Activated CD4-positive, alpha-beta T cell treated with anti-CD3 and anti-CD28 coated beads for 36 hours (primary cell): Measurements from ENCODE around the gene KMT5C. TPM values are rescaled to one million over a fixed set of nuclear protein-coding genes. Genes with fewer than 3 reads are reported as not detected.

Experiments
- ATAC-seq: fragments of 200-7000 bp; cut with Tn5 transposase; one replicate; pipeline ENCODE4 v1.10.0; 2021; ENCODE audit warnings: mild to moderate bottlenecking, moderate library complexity
- CTCF ChIA-PET: fragments of 350-600 bp; sonication (Branson Sonifier 250); formaldehyde crosslinking; loops from one replicate; lab custom pipeline; 2021; ENCODE audit warnings: antibody characterized with exemption; lab: Charles Lee
- POLR2A ChIA-PET: fragments of 350-600 bp; sonication (Branson Sonifier 250); formaldehyde crosslinking; loops from one replicate; lab custom pipeline; 2021; ENCODE audit warnings: antibody characterized with exemption, inconsistent platforms; lab: Charles Lee
- DNase-seq: peaks from one replicate; pipeline ENCODE4 v3.0.0-alpha.2; 2020
- H3K27ac Mint-ChIP-seq: one replicate; pipeline ENCODE4 v1.8.0; 2021; ENCODE audit warnings: mixed read lengths
- H3K27me3 Mint-ChIP-seq: one replicate; pipeline ENCODE4 v1.8.0; 2021; ENCODE audit warnings: mixed read lengths
- H3K36me3 Mint-ChIP-seq: one replicate; pipeline ENCODE4 v1.8.0; 2021; ENCODE audit warnings: low read depth, mixed read lengths
- H3K4me1 Mint-ChIP-seq: one replicate; pipeline ENCODE4 v1.8.0; 2021; ENCODE audit warnings: mixed read lengths
- H3K4me3 Mint-ChIP-seq: one replicate; pipeline ENCODE4 v1.8.0; 2021; ENCODE audit warnings: mild to moderate bottlenecking, moderate library complexity, mixed read lengths
- H3K9me3 Mint-ChIP-seq: one replicate; pipeline ENCODE4 v1.8.0; 2021; ENCODE audit warnings: low read depth, mixed read lengths
- intact Hi-C, 2 experiments: fragments of 100-400 bp; cut with DNase I in 1 of 2; cut with micrococcal nuclease in 1 of 2; formaldehyde crosslinking; loops; one replicate each; pipeline versions ENCODE4 v1.14.2 to v1.15.1; 2022 to 2024; cut with DNase I, micrococcal nuclease
- total RNA-seq, 2 experiments: library from RNA; stranded (reverse); gene quantifications; one replicate each; pipeline ENCODE4 v1.2.3, GENCODE V29; 2021

KMT5C gene
- total RNA-seq, 2 experiments from 2014 or later = 27.5 to 32.3 TPM

DNA sequence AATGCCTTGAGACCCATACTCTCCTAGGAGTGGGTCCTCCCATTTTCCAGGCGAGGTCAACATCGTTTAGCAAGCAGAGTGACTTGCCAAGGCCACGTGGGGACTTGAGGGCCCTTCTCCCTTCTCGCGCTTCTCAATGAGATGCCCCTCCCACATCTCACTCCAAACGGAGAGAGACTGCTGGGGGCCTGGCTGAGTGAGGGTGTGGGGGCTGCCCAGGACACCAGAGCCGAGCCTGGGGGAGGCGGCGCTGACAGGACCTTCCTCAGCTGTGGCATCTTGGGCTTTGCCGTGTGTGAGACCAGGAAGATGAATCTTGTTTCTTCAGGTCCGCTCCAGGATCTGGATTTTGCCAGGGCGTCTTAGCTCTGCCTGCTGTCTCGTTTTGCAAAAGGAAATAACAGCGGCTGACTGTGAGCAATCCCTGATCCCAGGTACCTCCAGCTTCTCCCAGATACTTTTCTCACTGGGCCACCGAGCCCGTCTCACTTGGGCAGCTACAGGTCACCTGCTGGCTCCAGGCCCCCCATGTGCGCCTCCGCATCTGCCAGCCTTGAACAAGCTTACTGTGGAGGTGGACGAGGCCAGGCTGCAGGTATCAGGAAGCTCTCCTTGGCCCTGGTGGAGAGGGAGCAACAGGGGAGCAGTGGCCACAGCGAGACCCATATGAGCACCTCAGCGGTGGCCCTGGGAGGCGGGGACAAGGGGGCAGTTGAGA lies 8.8 kb downstream of the KMT5C start:
- ChIA-PET CTCF (interaction anchor here (0.7 to 0.8 kb wide), 3 partner anchors 13 to 111 kb away, joined by 3 to 4 read pairs (median 4); no protein-coding TSS in a partner anchor), POLR2A (interaction anchor here (1.5 kb wide), 1 partner anchor 9 kb away, joined by 3 read pairs; the partner anchor contains the start of gene KMT5C)
- Mint-ChIP-seq H3K36me3 (peaks cover 3% of the 10 kb centered on the region), H3K27ac (no peak overlapping the region), H3K27me3 (peaks cover 25% of the 10 kb centered on the region), H3K4me3 (no peak overlapping the region), H3K9me3 (no peaks in the 10 kb centered on the region), H3K4me1 (peaks cover 9% of the 10 kb centered on the region)
- ATAC-seq = no peak
- intact Hi-C loops = no loop called here
- no peak for DNase-seq

DNA sequence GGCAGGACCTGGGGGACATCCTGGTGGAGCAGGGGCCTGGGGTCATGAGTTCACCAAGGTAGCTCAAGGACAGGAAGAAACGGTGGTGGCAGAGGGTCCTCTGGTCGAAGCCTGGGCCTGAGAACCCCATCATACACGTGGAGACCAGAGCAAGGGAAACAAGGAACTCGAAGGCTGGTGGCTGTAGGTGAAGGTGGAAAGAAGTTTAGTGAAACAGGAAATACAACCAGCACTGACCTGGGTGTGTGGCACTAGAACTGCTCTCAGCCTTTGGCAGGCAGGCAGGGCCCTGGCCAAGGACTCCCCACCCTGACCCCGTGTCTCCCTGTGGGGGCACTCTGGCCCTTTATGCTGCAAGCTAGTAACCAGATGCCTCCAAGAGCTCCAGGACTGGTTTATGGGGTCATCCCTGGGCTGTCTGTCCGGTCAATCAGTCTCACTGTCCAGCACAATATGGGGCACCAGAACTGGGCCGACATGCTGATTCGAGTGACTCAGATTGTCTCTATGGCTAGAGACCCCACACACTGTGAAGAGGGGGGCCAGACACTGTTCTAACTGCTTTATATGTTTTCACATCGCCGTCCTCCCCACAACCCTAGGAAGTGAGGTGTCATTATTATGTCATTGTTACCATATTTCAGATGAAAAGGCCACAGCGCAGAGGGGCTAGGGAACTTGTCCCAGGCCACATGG lies 11.1 kb downstream of the KMT5C start:
- DNase-seq (no peak), ATAC-seq (no peak)
- H3K4me1 Mint-ChIP-seq = peaks cover 13% of the 10 kb centered on the region
- H3K27me3 Mint-ChIP-seq = peaks cover 34% of the 10 kb centered on the region
- H3K4me3 Mint-ChIP-seq = no peak overlapping the region
- H3K36me3 Mint-ChIP-seq = no peaks in the 10 kb centered on the region
- ChIA-PET CTCF (interaction anchor here (0.6 to 0.7 kb wide), 3 partner anchors 138 to 172 kb away, joined by 3 read pairs; no protein-coding TSS in a partner anchor), POLR2A (interaction anchor here (0.9 kb wide), 1 partner anchor 11 kb away, joined by 4 read pairs; the partner anchor contains the start of gene KMT5C)
- no peak overlapping the region for H3K27ac Mint-ChIP-seq
- intact Hi-C loops = loop anchor here in 1 of 2 experiments (5.0 kb wide), 1 partner anchor 92 kb away; the partner anchor contains the start of gene SHISA7
- H3K9me3 Mint-ChIP-seq = no peaks in the 10 kb centered on the region

DNA sequence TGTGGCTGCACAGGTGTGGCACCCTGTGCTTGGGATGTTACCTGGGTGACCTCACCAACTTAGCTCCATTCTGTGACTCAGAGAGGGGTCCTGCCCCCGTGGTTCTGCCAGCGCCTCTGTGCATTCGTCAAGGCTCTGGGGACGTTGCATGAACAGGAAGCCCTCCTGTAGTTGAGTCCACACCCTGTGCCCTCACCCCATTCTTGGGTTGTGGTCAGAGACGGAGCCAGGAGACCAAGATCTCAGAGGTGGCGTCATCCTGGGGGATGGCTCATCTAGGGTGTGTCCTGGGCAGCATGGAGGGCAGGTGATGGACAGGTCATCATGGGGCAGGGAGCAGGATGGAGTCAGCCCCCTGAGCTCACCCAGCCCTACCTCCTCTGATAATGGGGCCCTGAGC lies 12.4 kb downstream of the KMT5C start:
- Mint-ChIP-seq H3K27ac (no peak overlapping the region), H3K4me1 (peaks cover 13% of the 10 kb centered on the region), H3K9me3 (no peaks in the 10 kb centered on the region), H3K27me3 (peaks cover 37% of the 10 kb centered on the region), H3K4me3 (no peak overlapping the region), H3K36me3 (no peaks in the 10 kb centered on the region)
- DNase-seq (no peak), ATAC-seq (no peak)
- ChIA-PET POLR2A (interaction anchor here (1.0 kb wide), 2 partner anchors 12 to 55 kb away, joined by 3 read pairs; partner anchors contain the start of gene KMT5C), CTCF (interaction anchor here (0.6 kb wide), 1 partner anchor 50 kb away, joined by 3 read pairs; no protein-coding TSS in a partner anchor)
- intact Hi-C loops = loop anchor here in 1 of 2 experiments (5.0 kb wide), 1 partner anchor 90 kb away; the partner anchor contains the start of gene SHISA7

DNA sequence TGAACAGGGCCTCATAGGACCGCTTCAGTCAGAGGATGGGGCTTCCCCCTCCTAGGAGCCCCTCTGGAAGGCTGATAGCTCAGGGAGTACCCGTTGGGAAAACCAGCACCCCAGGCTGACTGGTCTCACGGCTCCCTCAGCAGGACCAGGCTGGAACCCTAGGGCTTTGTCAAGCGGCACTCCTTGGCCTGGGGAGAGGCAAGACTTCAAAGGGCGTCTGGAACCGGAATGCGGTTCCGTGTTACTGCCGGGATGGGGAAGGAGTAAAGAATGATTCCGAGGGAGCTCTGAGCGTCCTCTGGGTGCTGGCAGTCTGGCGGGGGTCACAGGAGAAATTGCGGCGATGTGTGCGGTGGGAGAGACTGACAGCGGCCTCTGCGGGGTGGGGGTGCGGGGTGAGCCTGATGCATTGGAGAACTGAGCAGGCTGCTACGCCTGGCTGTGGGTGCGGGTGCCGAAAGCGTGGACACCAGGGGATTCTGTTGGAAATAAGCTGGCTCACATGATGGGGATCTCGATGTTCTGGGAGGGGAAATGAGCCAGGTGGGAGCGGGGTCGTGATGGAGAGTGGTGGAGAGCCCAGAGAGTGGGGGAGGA lies 13.0 kb downstream of the KMT5C start:
- H3K4me3 Mint-ChIP-seq = peak overlapping the region; percentile 63
- H3K9me3 Mint-ChIP-seq = no peaks in the 10 kb centered on the region
- intact Hi-C loops = loop anchor here in 1 of 2 experiments (5.0 kb wide), 1 partner anchor 90 kb away; the partner anchor contains the start of gene SHISA7

DNA sequence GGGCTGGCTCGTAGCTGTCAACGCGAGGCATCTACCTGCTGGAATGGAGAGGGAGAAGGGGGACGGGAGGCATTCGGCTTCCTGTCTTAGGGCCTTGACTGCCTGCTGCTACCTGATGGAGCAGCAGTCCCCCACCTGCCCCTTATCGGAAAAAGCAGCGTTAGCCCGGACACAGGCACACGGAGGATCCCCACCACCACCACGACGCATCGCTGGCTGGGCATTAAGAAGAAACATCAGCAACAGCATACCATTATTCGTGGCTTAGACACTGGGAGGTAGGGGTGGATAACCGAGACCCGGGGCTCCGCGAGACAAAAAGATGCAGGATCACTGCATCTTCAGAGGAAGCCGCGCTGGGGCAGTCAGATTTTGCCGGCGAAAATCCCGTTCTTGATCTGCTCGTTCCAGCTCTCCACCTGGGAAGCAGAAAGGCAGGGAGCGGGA lies 13.7 kb downstream of the KMT5C start:
- no peak for ATAC-seq

More for the DNA sequence above, 13.0 kb downstream of the KMT5C start:
- H3K36me3 Mint-ChIP-seq = no peaks in the 10 kb centered on the region
- ChIA-PET CTCF (interaction anchor here (0.6 kb wide), 1 partner anchor 50 kb away, joined by 3 read pairs; no protein-coding TSS in a partner anchor), POLR2A (interaction anchor here (1.0 kb wide), 2 partner anchors 13 to 54 kb away, joined by 3 read pairs; partner anchors contain the start of gene KMT5C)
- no peak for ATAC-seq
- no peak for DNase-seq
- peaks cover 42% of the 10 kb centered on the region for H3K27me3 Mint-ChIP-seq
- H3K4me1 Mint-ChIP-seq = peaks cover 13% of the 10 kb centered on the region
- no peak overlapping the region for H3K27ac Mint-ChIP-seq

DNA sequence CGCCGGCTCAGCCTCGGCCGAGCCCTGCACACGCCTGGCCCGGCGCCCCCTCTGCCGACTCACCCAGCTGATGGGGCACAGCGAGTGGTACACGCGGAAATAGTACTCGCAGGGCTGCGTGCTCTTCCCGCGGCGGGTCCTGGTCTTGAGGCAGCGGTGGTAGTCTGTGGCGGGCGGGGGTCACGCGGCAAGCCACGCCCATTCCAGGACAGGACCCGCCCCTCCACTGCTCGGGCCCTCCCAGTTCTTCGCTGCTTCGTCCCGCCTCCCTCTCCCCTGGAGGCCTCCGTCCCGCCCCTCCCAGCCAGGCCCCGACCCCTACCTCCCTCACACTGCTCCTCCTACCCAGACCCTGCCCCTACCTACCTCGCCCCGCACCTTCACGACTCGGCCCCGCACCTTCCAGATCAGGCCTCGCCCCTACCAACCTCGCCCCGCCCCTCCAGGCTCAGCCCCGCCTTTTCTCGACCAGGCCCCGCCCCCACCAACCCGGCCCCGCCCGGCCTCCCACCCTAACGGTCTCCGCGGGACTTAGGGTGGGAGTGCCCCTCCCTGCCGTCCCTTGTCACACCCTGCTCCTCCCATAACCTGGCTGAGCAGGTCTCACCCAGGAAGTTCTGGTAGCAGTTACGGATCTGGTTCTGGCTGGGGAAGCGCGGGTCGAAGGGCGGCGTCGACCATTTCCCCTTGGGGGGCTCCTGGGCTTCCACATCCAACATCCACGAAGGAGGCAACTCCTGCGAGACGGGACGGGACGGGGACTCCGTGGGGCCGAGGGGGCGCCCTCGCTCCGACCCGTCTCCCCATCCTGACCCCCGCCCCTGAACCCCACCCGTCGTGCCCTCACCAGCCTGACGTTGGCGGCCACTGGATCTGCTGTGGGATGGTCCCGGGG lies 14.4 kb downstream of the KMT5C start:
- H3K4me1 Mint-ChIP-seq = peaks cover 13% of the 10 kb centered on the region
- POLR2A ChIA-PET = no interaction called here
- intact Hi-C loops = loop anchor here in 1 of 2 experiments (1.0 to 5.0 kb wide), 2 partner anchors 15 to 88 kb away; partner anchors contain the start of genes KMT5C and SHISA7
- ATAC-seq = peak; percentile 85
- H3K27ac Mint-ChIP-seq = no peak overlapping the region
- H3K9me3 Mint-ChIP-seq = no peaks in the 10 kb centered on the region
- peak; percentile 71 for DNase-seq
- CTCF ChIA-PET = interaction anchor here (0.6 kb wide), 2 partner anchors 10 to 53 kb away, joined by 3 to 6 read pairs; no protein-coding TSS in a partner anchor
- H3K4me3 Mint-ChIP-seq = peak overlapping the region; percentile 63
- H3K36me3 Mint-ChIP-seq = no peaks in the 10 kb centered on the region
- peaks cover 42% of the 10 kb centered on the region for H3K27me3 Mint-ChIP-seq

More for the DNA sequence above, 13.7 kb downstream of the KMT5C start:
- Mint-ChIP-seq H3K9me3 (no peaks in the 10 kb centered on the region), H3K4me3 (peak overlapping the region; percentile 63), H3K36me3 (no peaks in the 10 kb centered on the region), H3K27ac (no peak overlapping the region), H3K27me3 (peaks cover 42% of the 10 kb centered on the region), H3K4me1 (peaks cover 13% of the 10 kb centered on the region)
- intact Hi-C loops = loop anchor here in 1 of 2 experiments (5.0 kb wide), 1 partner anchor 89 kb away; the partner anchor contains the start of gene SHISA7
- ChIA-PET POLR2A (no interaction called here), CTCF (interaction anchor here (0.6 kb wide), 2 partner anchors 9 to 52 kb away, joined by 3 to 6 read pairs; no protein-coding TSS in a partner anchor)
- DNase-seq = no peak

DNA sequence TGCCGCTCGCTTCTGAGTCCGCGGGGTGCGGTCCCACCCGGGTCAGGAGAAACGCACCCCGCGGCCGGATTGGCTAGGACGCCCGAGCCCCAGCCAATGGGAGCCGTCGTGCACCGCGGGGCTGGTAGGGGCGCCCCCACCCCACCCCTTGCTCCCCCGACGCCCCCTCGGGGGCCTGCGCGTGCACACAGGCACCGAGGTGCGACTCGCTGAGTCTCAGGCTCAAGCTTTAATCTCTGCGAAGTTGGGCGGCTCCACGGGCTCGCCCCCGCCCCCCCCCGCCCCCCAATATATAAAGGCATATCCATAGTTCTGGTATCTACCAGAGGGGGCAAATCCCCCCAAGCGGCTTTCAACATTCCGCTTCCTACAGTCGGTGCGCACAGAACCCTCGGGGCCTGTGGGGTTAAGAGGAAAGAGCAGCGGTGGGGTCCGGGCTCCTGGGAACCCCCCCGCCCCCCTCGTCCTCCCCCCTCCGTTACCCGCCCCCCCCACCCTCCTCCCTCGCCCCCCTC lies 15.1 kb downstream of the KMT5C start, which contains the start of gene COX6B2:
COX6B2 (minus strand) TSS at position 22 of the 515 bp plus-strand sequence. CDS start 198 bp downstream, outside the sequence.
- H3K4me3 Mint-ChIP-seq = peak within 1 kb of the TSS; percentile 63
- ChIA-PET CTCF (no interaction called here), POLR2A (no interaction called here)
- H3K27me3 Mint-ChIP-seq = peaks cover 42% of the 10 kb centered on the region
- ATAC-seq = no peak
- no peaks in the 10 kb centered on the region for H3K9me3 Mint-ChIP-seq
- no peak for DNase-seq
- H3K27ac Mint-ChIP-seq = no peak within 1 kb of the TSS
- H3K36me3 Mint-ChIP-seq = no peaks in the 10 kb centered on the region
- intact Hi-C loops = loop anchor here in 1 of 2 experiments (1.0 to 5.0 kb wide), 2 partner anchors 15 to 88 kb away; partner anchors contain the start of genes KMT5C and SHISA7
- peaks cover 13% of the 10 kb centered on the region for H3K4me1 Mint-ChIP-seq

DNA sequence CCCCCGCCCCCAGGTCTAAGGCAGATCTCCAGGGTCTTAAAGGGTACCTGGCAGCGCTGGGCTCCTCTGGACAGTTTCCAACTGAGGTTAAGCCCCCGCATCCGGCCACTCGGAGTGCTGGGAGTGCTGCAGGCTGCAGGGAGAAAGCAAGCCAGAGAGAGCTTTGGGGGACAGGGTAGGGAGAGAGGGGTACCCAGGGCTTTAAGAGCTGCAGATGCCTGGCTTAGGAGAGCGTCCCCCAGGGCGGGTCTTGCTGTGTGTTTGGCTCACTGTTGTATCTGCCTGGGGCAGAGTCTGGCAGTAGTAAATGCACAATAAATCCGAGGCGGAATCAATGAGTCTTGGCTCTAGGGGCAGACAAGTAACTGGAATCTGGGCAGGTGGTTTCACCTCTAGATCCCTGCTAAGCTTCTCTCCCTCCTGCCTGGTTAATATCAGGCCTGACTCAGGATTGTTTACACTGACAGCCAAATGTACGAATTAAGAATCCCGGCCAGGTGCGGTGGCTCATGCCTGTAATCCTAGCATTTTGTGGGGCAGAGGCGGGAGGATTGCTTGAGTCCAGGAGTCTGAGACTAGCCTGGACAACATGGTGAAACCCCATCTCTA lies 15.6 kb downstream of the KMT5C start:
- no peaks in the 10 kb centered on the region for H3K36me3 Mint-ChIP-seq
- DNase-seq = no peak
- ChIA-PET CTCF (interaction anchor here (0.7 kb wide), 1 partner anchor 39 kb away, joined by 4 read pairs; no protein-coding TSS in a partner anchor), POLR2A (no interaction called here)
- H3K27me3 Mint-ChIP-seq = peaks cover 42% of the 10 kb centered on the region
- ATAC-seq = no peak
- intact Hi-C loops = no loop called here
- H3K27ac Mint-ChIP-seq = no peak overlapping the region
- no peaks in the 10 kb centered on the region for H3K9me3 Mint-ChIP-seq
- peaks cover 13% of the 10 kb centered on the region for H3K4me1 Mint-ChIP-seq
- no peak overlapping the region for H3K4me3 Mint-ChIP-seq

DNA sequence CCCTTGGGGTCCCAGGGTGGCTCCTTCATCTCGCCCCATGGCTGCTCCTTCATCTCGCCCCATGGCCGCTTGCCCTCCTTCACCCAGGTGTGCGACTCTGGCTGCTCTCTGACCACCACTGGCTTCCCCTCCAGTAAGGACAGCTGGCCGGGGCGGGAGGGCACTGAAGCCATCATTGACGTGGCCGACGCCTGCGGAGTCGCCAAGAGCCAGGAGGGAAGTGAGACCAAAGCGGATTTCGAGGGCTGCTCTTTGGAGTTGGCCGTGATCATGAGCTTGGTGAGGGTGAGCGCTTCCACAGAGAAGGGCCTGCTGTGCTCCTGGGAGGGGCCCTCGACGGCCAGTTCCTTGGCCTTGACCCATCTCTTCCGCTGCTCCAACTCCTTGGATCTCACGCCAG lies 18.8 kb downstream of the KMT5C start:
- H3K4me3 Mint-ChIP-seq = no peak overlapping the region
- H3K27me3 Mint-ChIP-seq = peaks cover 17% of the 10 kb centered on the region
- H3K9me3 Mint-ChIP-seq = no peaks in the 10 kb centered on the region
- DNase-seq (no peak), ATAC-seq (no peak)
- H3K36me3 Mint-ChIP-seq = no peaks in the 10 kb centered on the region
- CTCF ChIA-PET = no interaction called here
- no peak overlapping the region for H3K27ac Mint-ChIP-seq
- POLR2A ChIA-PET = no interaction called here
- intact Hi-C loops = no loop called here
- peaks cover 4% of the 10 kb centered on the region for H3K4me1 Mint-ChIP-seq
